Adipocyte (in vitro differentiated cells): ENCODE results near the gene ADGRB3.
"Not testable (repeated sequence)": the region's sequence is repeated elsewhere in the genome, so short reads cannot be mapped to it uniquely, and the experiment has no call there.

Source experiments
- DNase-seq: peaks from one replicate; pipeline ENCODE4 v3.0.0-alpha.2; 2015; ENCODE audit warnings: low read depth
- H3K27me3 ChIP-seq: replicated peaks from 2 replicates; pipeline ENCODE4 v1.7.0; 2013; ENCODE audit warnings: mild to moderate bottlenecking, low read length, moderate library complexity; ENCODE audit not compliant: control insufficient read depth, insufficient read depth
- H3K36me3 ChIP-seq: 2 replicates; pipeline ENCODE4 v1.7.0; 2013; ENCODE audit warnings: low read length, mild to moderate bottlenecking, moderate library complexity; ENCODE audit not compliant: control insufficient read depth, insufficient read depth, severe bottlenecking
- H3K4me1 ChIP-seq: 2 replicates; pipeline ENCODE4 v1.7.0; 2013; ENCODE audit warnings: mild to moderate bottlenecking, low read length, moderate library complexity; ENCODE audit not compliant: control insufficient read depth, insufficient read depth
- H3K4me3 ChIP-seq: 2 replicates; pipeline ENCODE4 v1.7.0; 2013; ENCODE audit warnings: mild to moderate bottlenecking, low read length, moderate library complexity
- H3K9ac ChIP-seq: 2 replicates; pipeline ENCODE4 v1.7.0; 2013; ENCODE audit warnings: mild to moderate bottlenecking, low read length, moderate library complexity
- H3K9me3 ChIP-seq: 2 replicates; pipeline ENCODE4 v1.7.0; 2013; ENCODE audit warnings: mild to moderate bottlenecking, low read length, moderate library complexity; ENCODE audit not compliant: control insufficient read depth

ADGRB3 gene

GRCh38 chr6:68968301-68968649, 333.2 kb downstream of the ADGRB3 start:
- peaks cover 8% of the 10 kb centered on the region for H3K27me3 ChIP-seq
- H3K9me3 ChIP-seq, result no peaks in the 10 kb centered on the region
- H3K9ac ChIP-seq, result no peak overlapping the region
- no peak for DNase-seq
- no peaks in the 10 kb centered on the region for H3K36me3 ChIP-seq
- no peak overlapping the region for H3K4me3 ChIP-seq
- H3K4me1 ChIP-seq, result no peaks in the 10 kb centered on the region

DNA sequence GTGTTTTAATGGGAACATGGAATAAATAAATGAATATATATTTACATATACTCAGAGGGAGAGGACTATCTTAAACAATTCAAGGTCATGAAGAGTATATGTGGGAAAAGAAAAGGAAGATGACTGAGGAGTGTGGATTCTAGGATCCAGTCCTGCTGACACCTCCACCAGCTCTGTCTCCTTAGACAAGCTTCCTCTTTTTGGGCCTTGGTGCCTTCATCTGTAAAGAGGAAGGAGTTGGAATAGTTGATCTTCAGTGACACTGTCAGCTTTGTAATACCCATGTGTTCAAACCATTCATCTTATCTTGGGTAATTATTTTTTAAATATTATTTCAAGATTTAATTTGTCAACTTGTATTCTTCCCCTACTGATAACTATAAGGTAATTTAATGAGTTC, 338.0 kb downstream of the ADGRB3 start:
- no peaks in the 10 kb centered on the region for H3K9me3 ChIP-seq
- no peak overlapping the region for H3K9ac ChIP-seq
- DNase-seq, result no peak
- H3K27me3 ChIP-seq, result peaks cover 4% of the 10 kb centered on the region
- H3K36me3 ChIP-seq, result no peaks in the 10 kb centered on the region
- no peaks in the 10 kb centered on the region for H3K4me1 ChIP-seq
- H3K4me3 ChIP-seq, result no peak overlapping the region

- Histone ChIP-seq H3K4me1 (no peaks in the 10 kb centered on the region), H3K36me3 (no peaks in the 10 kb centered on the region), H3K4me3 (no peak overlapping the region), H3K9me3 (no peaks in the 10 kb centered on the region), H3K27me3 (no peaks in the 10 kb centered on the region), H3K9ac (no peak overlapping the region)
- DNase-seq, result no peak
Measured at GRCh38 chr6:68975064-68975463, 340.0 kb downstream of the ADGRB3 start.

- Histone ChIP-seq H3K9me3 (no peaks in the 10 kb centered on the region), H3K4me1 (no peaks in the 10 kb centered on the region), H3K27me3 (no peaks in the 10 kb centered on the region), H3K9ac (no peak overlapping the region), H3K4me3 (no peak overlapping the region), H3K36me3 (no peaks in the 10 kb centered on the region)
- no peak for DNase-seq
Measured at GRCh38 chr6:68975816-68976215, 340.7 kb downstream of the ADGRB3 start.

GRCh38 chr6:68976260-68976659, 341.2 kb downstream of the ADGRB3 start:
- Histone ChIP-seq H3K36me3 (no peaks in the 10 kb centered on the region), H3K4me3 (no peak overlapping the region), H3K9me3 (no peaks in the 10 kb centered on the region), H3K27me3 (no peaks in the 10 kb centered on the region), H3K9ac (no peak overlapping the region), H3K4me1 (no peaks in the 10 kb centered on the region)
- DNase-seq, result no peak

GRCh38 chr6:68978411-68978810, 343.3 kb downstream of the ADGRB3 start:
- Histone ChIP-seq H3K9me3 (no peaks in the 10 kb centered on the region), H3K9ac (no peak overlapping the region), H3K4me1 (no peaks in the 10 kb centered on the region), H3K27me3 (no peaks in the 10 kb centered on the region), H3K4me3 (no peak overlapping the region), H3K36me3 (no peaks in the 10 kb centered on the region)
- DNase-seq, result no peak

GRCh38 chr6:68981668-68982067, 346.6 kb downstream of the ADGRB3 start:
- DNase-seq, H3K27me3 ChIP-seq, H3K4me3 ChIP-seq, H3K9me3 ChIP-seq, H3K36me3 ChIP-seq, H3K4me1 ChIP-seq, H3K9ac ChIP-seq: not testable (repeated sequence)

DNA sequence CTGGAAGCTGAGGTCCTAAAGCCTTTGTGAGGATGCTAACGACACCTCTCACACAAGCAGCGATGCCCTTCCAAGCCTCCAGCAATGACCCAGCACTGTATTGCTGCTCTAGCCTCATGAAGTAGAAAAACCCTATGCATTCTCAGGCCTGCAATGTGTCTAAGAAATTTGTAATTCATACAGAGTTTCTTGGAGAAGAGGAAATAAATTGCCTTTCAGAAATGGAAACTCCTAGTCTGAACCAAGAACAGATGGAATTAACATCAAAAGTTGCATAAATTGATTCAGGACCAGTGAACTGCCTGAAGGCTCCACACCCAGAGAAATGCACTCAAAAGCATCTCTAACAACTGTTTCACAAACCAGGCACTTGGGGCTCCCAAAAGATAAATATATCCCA, 353.6 kb downstream of the ADGRB3 start:
- Histone ChIP-seq H3K36me3 (no peaks in the 10 kb centered on the region), H3K4me3 (no peak overlapping the region), H3K9me3 (no peaks in the 10 kb centered on the region), H3K4me1 (no peaks in the 10 kb centered on the region), H3K9ac (no peak overlapping the region), H3K27me3 (no peaks in the 10 kb centered on the region)
- no peak for DNase-seq

DNA sequence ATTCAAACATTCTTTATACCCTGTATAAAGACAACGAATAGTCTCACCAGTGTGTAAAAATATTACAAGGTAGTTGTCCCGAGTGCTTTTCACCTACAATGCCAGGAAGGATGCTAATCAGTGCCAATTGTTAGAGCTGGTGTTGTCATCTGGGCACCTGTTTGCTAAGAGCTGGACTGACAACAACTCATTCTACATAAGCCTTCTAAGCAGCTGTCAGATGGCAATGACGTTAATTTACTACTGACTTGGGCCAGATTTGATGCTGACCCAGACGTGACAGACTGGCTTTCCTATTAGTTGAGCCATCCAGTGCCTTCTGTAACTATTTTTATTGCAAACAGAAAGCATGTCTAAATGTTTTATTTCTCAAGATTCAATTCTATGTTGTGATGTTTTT, 355.2 kb downstream of the ADGRB3 start:
- no peak overlapping the region for H3K4me3 ChIP-seq
- H3K9me3 ChIP-seq, result no peaks in the 10 kb centered on the region
- H3K36me3 ChIP-seq, result no peaks in the 10 kb centered on the region
- H3K4me1 ChIP-seq, result peaks cover 8% of the 10 kb centered on the region
- no peak for DNase-seq
- no peaks in the 10 kb centered on the region for H3K27me3 ChIP-seq
- no peak overlapping the region for H3K9ac ChIP-seq

DNA sequence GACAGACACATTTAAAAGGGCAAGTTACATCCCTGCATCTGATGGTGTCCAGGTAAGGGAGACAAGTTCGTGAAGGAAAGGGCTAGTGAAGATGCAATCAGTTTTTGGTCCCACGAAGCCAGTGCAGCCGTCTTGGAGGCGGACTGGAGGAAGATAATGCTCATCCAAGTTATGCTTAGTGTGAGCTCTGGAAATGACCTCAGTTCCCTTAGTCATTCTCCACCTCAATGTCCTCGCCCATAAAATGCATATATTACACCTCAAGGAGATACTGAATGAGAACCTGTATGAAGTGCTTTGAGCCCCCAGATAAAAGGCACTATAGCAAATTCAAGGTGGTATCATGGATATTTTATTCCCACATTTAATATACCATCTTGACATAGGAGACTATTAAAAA, 358.8 kb downstream of the ADGRB3 start:
- H3K4me3 ChIP-seq, result no peak overlapping the region
- no peak overlapping the region for H3K9ac ChIP-seq
- no peaks in the 10 kb centered on the region for H3K36me3 ChIP-seq
- H3K27me3 ChIP-seq, result no peaks in the 10 kb centered on the region
- no peaks in the 10 kb centered on the region for H3K9me3 ChIP-seq
- peaks cover 8% of the 10 kb centered on the region for H3K4me1 ChIP-seq
- DNase-seq, result no peak

DNA sequence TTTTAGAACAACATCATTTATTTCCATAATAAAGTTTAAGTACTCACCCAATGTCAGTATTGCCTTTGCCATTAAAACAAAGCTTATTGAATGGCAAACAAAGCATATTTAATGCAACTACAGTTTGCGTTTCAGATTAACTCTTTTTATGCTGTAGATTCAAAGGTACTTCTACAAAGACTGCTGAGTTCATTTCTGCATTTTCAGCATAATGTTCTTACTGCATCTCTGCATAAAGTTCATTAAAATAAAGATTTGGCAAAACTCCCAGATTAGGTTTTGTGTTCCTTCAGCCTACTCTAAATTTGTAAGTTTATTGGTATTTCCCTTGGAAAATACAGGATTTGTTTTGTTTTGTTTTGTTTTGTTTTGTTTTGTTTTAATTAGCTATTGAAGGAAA, 359.4 kb downstream of the ADGRB3 start:
- Histone ChIP-seq H3K4me3 (no peak overlapping the region), H3K4me1 (peaks cover 8% of the 10 kb centered on the region), H3K9me3 (no peaks in the 10 kb centered on the region), H3K27me3 (no peaks in the 10 kb centered on the region), H3K36me3 (no peaks in the 10 kb centered on the region), H3K9ac (no peak overlapping the region)
- DNase-seq, result peak; percentile 11

GRCh38 chr6:69005199-69005598, 370.1 kb downstream of the ADGRB3 start:
- Histone ChIP-seq H3K4me3 (no peak overlapping the region), H3K9ac (no peak overlapping the region), H3K9me3 (no peaks in the 10 kb centered on the region), H3K4me1 (no peaks in the 10 kb centered on the region), H3K27me3 (no peaks in the 10 kb centered on the region), H3K36me3 (no peaks in the 10 kb centered on the region)
- DNase-seq, result peak; percentile 3
